ENCODE results near the gene FNBP1. TPM values are rescaled to one million over a fixed set of nuclear protein-coding genes. Genes with fewer than 3 reads are reported as not detected.
A peak's percentile ranks its signal among the peaks of the same experiment; 100 is the strongest.

Gene FNBP1
- total and polyA plus RNA-seq, 2 of the 13 experiments (the other 11 are each of a cell fraction or from before 2014, with no cell fraction given): 5.4 to 19.5 TPM

GRCh38 chr9:130042885-130043653, at the start of gene FNBP1 (continued):
- TF ChIP-seq FOXA1 (IDR thresholded peaks at IDR 0.05): no peak
- 0 out of 2 replicates have a peak, but pooled peaks have one; percentile 1 for TF ChIP-seq FOXA1 (CRISPR knock-in tag; IDR thresholded peaks at IDR 0.05)
- peak; percentile 81 for TF ChIP-seq TAF1 (CRISPR knock-in tag; IDR thresholded peaks at IDR 0.05)
- TF ChIP-seq NONO (IDR thresholded peaks at IDR 0.05): no peak
- TF ChIP-seq NONO (CRISPR knock-in tag; conservative IDR thresholded peaks at IDR 0.05): peak; percentile 46; the same call in 1 of the 2 replicates
- TF ChIP-seq RNF219 (CRISPR knock-in tag; IDR thresholded peaks at IDR 0.05): no peak
- TF ChIP-seq PHF21A (CRISPR knock-in tag; IDR thresholded peaks at IDR 0.05): no peak; the same call in 1 of the 2 replicates
- TF ChIP-seq AGO1 (IDR thresholded peaks at IDR 0.05; ENCODE audit: low read depth, low read length, poor library complexity, severe bottlenecking): peak; percentile 49
- peak; percentile 95; the same call in 1 of the 2 replicates for TF ChIP-seq ZNF20 (CRISPR knock-in tag; IDR thresholded peaks at IDR 0.05)
- no peak for TF ChIP-seq ZNF781 (CRISPR knock-in tag; IDR thresholded peaks at IDR 0.05; ENCODE audit: borderline replicate concordance, not compliant biosample characterization)
- TF ChIP-seq IRF1 (CRISPR knock-in tag; IDR thresholded peaks at IDR 0.05; ENCODE audit: low read depth): no peak
- 0 out of 2 replicates have a peak, but pooled peaks have one; percentile 47 for TF ChIP-seq ISL2 (CRISPR knock-in tag; IDR thresholded peaks at IDR 0.05)
- TF ChIP-seq ZNF567 (CRISPR knock-in tag; IDR thresholded peaks at IDR 0.05; ENCODE audit: borderline replicate concordance): no peak
- no peak for TF ChIP-seq TFE3 (CRISPR knock-in tag; IDR thresholded peaks at IDR 0.05)
- TF ChIP-seq NFYB (CRISPR knock-in tag; IDR thresholded peaks at IDR 0.05): 0 out of 2 replicates have a peak, but pooled peaks have one; percentile 4
- 0 out of 2 replicates have a peak, but pooled peaks have one; percentile 26 for TF ChIP-seq PHF20 (CRISPR knock-in tag; IDR thresholded peaks at IDR 0.05)
- TF ChIP-seq ZNF362 (CRISPR knock-in tag; IDR thresholded peaks at IDR 0.05; ENCODE audit: borderline replicate concordance): 0 out of 2 replicates have a peak, but pooled peaks have one; percentile 6
- 0 out of 2 replicates have a peak, but pooled peaks have one; percentile 22 for TF ChIP-seq TARDBP (CRISPR knock-in tag; IDR thresholded peaks at IDR 0.05)
- no peak for TF ChIP-seq IRF2 (CRISPR knock-in tag; IDR thresholded peaks at IDR 0.05)
